CD4-positive, alpha-beta T cell treated with Interleukin-6 for 4 hours (primary cell): ENCODE data around the gene POU2F2.

Experiments
- DNase-seq: peaks from one replicate; pipeline ENCODE4 v3.0.0-alpha.2; 2020; ENCODE audit warnings: mixed read lengths

Gene POU2F2

DNA sequence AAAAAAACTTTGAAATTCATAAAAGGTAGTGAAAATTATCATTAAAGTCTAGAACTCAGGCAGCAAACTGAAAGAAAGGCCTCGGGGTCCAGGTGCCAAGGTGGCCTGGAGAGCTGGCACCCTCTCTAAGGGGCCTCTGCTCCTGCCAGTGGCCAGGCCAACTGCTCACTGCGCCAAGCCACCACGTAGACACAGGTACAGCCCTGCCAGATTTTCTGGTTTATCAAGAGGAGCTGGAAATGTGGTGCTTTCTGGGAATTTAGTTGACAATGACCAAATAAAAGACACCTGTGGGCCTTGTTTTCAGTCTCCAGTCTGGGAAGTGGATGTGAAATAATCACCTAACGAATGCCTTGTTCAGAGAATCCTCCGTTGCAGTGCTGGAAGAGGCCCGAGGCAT, 33.5 kb downstream of the POU2F2 start:
- DNase-seq = no peak

DNA sequence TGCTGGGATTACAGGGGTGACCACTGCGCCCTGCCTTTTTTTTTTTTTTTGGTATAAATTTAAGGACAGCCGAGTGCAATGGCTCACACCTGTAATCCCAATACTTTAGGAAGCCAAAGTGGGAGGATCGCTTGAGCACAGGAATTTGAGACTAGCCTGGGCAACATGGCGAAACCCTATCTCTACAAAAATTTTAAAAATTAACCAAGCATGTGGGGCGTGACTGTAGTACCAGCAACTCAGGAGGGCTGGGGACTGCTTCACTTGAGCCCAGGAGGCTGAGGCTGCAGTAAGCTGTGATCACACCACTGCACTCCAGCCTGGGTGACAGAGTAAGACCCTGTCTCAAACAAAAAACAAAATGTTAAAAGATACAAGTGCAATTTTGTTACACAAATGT, 34.8 kb downstream of the POU2F2 start:
- DNase-seq = no peak

DNA sequence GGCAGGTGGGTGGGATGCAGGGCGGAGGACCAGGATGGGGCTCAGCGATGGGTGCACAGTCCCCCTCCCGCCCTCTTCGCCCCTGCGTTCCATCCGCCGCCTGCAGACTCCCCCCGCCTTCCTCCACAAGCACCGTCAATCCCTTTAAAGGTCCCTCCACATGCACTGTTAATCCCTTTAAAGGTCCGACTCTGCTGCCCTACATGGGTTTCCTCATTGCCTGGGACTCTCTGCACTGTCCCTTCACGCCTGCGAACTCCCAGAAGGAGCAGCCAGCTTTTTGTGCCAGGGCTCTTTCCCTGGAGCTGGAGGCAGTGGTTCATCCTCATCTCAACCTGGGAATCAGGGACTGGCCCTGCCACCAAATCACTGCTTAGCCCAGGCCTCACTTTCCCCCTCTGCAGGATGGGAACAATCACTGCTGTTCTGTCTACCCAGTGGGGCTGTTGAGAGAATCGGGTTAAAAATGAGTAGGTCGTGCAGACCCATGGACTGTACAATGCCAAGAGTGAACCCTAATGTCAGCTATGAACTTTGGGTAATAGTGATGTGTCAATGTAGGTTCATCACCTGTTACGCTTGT, 35.9 kb downstream of the POU2F2 start:
- no peak for DNase-seq

DNA sequence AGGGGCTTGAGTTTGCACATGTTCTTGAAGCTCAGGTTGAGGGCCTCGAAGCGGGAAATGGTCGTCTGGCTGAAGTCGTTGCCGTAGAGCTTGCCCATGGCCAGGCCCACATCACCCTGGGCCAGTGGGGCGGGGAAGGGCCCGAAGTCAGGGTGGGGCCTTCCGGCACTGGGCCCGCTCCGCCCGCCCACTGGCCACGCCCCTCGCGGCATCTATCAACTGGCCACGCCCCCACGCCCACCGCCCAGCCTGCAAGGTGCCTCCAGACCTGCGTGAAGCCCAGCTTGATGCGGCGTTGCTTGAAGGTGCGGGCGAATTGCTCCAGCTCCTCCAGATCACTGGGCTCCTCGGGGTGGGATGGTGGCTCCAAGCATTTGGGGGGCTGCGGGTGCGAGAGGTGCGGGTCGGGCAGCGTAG, 36.4 kb downstream of the POU2F2 start:
- no peak for DNase-seq

DNA sequence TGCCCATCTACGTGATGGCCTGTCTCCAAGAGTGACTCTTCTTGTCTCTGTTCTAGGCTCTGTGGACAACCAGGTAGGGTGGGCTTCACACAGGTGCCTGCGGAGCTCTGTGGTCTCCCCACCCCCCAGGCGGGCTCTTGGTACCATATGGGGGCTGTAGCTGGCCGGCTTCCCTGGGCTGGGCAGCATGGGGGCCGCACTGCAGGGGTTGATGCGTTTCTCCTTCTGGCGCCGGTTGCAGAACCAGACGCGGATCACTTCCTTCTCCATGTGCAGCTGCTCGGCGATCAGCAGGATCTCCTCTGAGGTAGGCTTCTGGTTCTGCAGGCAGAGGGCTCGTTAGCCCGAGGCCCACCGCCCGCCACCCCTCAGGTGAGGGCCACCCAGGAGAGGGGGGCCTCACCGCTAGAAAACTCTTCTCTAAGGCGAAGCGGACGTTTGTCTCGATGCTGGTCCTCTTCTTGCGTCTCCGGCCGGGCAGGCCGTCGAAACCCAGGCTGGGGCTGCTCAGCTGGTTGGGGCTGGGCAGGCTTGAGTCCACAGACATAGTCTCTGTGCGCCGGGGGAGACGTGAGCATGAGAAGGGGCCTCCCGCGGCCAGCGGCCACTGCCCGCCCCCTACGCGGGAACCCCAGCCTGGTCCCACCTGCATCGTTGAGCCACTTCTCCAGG, 37.0 kb downstream of the POU2F2 start:
- DNase-seq = no peak

DNA sequence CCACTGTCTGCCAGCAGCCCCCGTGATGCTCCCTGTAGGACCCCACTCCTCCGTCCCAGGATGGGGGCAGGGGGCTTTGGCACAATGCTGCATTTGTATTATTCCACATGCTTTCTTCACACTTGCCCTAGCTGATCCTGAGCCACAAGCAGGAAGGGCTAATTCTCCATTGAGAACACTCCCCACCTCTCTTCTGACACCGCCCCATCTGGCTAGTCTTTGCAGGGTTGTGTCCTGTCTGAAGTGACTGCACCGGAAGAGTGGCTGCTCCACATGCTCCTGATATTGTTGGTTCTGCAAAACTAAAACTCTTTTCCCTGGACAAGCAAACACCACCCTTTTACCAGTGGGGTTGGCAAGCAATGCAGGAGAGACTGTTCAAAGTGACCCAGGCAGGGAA, 38.3 kb downstream of the POU2F2 start:
- no peak for DNase-seq

DNA sequence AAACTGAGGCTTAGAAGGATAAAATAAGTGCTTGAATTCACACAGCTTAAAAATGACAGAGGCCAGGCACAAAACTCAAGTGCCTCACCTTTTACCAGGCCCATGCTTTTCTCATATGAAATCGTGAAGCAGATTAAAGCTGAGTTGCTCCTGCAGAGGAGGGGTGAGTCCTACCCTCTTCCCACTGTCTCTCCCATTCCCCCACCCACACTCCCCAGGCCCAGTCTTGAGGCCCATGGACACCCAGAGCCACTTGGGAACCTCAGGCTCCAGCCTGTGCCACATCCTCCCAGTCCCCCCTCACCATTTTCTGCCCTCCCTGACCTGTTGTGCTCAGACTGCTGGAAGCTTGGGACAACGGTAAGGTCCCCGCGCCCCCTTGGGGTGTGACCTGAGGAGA, 38.7 kb downstream of the POU2F2 start:
- DNase-seq = no peak

GRCh38 chr19:42092350-42092749, 39.9 kb downstream of the POU2F2 start:
- DNase-seq = peak; percentile 56

DNA sequence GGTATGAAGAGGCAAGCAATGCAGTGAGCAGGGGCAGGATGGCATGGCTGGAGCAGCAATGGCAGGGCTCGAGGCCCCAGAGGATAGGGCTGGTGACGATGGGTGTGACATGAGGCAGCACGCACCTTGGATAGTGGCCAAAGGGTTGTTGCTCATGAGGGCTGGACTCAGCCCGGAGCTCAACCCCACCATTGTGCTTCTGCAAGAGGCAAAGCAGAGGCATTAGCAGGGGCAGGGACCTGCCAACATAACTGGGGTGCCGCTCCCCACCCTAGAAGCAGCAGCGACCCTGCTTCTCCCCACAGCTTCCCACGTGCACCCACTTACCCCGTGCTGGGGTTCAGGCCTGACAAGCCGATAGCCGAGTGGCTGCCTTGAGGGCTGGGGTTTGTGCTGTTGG, 40.5 kb downstream of the POU2F2 start:
- no peak for DNase-seq

GRCh38 chr19:42091300-42091699, 40.9 kb downstream of the POU2F2 start:
- DNase-seq = no peak

GRCh38 chr19:42090672-42091071, 41.6 kb downstream of the POU2F2 start:
- no peak for DNase-seq

- no peak for DNase-seq
These were observed 42.5 kb downstream of the POU2F2 start for GRCh38 chr19:42089772-42090171.

DNA sequence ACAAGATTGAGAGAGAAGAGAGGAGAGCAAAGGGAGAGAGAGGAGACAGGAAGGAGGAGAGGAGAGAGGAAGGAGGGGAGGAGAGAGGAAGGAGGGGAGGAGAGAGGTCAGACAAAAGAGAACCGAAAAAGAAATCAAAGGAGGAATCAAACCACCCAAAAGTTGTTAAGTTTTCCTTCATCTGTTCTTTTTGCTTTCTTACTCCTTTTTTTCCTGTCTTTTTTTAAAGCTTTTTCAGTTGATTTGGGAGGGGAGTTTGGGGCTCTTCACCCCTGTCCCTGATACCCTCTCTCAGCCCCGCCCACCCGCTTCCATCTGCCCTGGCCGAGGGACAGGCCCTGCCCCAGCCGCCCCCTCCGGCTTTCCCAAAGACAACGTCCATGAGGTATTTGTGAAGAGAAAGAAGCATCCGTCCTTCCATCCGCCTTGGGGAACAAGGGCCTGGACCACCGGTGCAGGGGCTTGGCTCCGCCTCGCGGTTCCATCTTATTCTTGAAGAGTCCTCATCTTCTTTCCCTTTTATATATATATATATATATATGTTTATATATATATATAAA, 43.0 kb downstream of the POU2F2 start:
- DNase-seq = no peak

GRCh38 chr19:42088471-42089190, 43.6 kb downstream of the POU2F2 start:
- no peak for DNase-seq

DNA sequence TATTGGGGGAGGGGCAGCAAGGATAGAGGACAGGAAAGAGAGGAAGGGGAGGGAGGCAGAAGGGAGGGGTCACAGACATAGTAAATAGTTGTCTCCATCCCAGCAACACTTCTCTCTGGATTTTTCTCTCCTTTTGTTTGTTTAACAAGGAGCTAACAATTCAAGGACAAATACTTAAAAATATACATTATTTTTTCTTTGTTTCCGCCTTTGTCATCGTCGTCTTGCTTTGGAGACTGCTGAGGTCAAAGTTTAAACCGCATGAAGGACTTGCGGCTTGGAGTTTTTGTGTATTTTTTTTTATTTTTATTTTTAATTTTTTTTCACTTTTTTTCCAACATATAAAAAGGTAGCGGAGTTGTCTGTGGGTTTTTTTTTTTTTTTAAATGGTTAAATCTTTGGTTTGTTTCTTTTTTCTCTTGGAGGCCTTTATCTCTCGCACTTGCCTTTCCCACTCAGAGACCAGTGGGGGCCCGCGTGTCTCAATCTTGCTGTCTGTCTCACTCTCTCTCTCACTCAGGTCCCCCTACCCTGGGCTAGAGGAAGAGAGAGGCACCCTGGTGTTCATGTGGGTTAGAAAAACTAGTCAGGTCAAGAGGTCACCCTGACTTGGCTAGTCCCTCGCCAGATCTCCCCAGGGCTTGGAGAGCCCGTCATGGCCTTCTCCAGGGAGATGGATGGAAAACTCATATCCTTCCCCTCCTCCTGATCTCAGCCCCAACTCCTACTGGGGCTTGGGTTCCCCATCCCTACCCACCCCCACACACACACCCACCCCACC, 45.3 kb downstream of the POU2F2 start:
- no peak for DNase-seq

DNA sequence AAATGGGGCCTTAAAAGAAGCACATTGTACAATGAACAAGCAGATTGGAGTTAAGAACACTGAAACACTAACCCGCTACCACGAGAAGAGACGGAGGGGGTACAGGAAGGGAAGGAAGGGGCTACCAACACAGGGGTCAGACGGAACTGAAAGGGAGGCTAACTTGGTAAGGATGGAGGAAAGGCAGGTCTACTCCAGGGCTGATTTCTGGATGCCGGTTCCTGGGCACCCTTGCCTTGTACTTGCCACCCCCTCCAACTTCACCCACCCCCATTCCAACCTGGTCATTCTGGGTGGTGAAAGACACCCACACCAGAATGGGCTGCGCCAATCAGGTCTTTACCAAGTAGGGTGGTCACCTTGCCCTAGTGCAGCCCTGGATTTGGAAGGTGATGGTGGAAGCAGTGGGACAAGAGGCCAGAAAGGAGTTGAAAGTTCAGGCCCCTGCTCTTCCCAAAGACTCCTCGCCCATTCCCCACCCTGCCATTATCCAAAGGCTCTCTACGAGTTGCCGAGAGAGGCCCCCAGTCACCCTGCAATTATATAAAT, 46.0 kb downstream of the POU2F2 start:
- DNase-seq = no peak

GRCh38 chr19:42083537-42083936, 48.7 kb downstream of the POU2F2 start:
- no peak for DNase-seq

- no peak for DNase-seq
These were observed 50.6 kb downstream of the POU2F2 start for GRCh38 chr19:42081584-42082203.

- no peak for DNase-seq
These were observed 51.4 kb downstream of the POU2F2 start for GRCh38 chr19:42080764-42081375.

DNA sequence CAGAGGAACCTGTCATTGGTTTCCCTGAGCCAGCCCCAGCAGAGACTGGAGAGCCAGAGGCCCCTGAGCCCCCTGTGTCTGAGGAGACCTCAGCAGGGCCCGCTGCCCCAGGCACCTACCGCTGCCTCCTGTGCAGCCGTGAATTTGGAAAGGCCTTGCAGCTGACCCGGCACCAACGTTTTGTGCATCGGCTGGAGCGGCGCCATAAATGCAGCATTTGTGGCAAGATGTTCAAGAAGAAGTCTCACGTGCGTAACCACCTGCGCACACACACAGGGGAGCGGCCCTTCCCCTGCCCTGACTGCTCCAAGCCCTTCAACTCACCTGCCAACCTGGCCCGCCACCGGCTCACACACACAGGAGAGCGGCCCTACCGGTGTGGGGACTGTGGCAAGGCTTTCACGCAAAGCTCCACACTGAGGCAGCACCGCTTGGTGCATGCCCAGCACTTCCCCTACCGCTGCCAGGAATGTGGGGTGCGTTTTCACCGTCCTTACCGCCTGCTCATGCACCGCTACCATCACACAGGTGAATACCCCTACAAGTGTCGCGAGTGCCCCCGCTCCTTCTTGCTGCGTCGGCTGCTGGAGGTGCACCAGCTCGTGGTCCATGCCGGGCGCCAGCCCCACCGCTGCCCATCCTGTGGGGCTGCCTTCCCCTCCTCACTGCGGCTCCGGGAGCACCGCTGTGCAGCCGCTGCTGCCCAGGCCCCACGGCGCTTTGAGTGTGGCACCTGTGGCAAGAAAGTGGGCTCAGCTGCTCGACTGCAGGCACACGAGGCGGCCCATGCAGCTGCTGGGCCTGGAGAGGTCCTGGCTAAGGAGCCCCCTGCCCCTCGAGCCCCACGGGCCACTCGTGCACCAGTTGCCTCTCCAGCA, 52.1 kb downstream of the POU2F2 start:
- DNase-seq = no peak

GRCh38 chr19:42079276-42079669, 53.0 kb downstream of the POU2F2 start:
- DNase-seq = no peak
